Measurements from ENCODE around the gene GYG1. TPM values are rescaled to one million over a fixed set of nuclear protein-coding genes. Genes with fewer than 3 reads are reported as not detected.

GYG1 gene
- total RNA-seq, 1 donor from 2014 or later = 48.1 TPM

- H3K4me3 Mint-ChIP-seq (ENCODE audit: unreplicated experiment) = no peak overlapping the region
- TF ChIP-seq, protein P1, sequence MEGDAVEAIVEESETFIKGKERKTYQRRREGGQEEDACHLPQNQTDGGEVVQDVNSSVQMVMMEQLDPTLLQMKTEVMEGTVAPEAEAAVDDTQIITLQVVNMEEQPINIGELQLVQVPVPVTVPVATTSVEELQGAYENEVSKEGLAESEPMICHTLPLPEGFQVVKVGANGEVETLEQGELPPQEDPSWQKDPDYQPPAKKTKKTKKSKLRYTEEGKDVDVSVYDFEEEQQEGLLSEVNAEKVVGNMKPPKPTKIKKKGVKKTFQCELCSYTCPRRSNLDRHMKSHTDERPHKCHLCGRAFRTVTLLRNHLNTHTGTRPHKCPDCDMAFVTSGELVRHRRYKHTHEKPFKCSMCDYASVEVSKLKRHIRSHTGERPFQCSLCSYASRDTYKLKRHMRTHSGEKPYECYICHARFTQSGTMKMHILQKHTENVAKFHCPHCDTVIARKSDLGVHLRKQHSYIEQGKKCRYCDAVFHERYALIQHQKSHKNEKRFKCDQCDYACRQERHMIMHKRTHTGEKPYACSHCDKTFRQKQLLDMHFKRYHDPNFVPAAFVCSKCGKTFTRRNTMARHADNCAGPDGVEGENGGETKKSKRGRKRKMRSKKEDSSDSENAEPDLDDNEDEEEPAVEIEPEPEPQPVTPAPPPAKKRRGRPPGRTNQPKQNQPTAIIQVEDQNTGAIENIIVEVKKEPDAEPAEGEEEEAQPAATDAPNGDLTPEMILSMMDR (IDR thresholded peaks at IDR 0.05) = no peak
- H3K9me3 Mint-ChIP-seq (ENCODE audit: low read depth) = no peaks in the 10 kb centered on the region
- no peak for DNase-seq (ENCODE audit: low spot score)
- H3K36me3 Mint-ChIP-seq (ENCODE audit: low read depth) = peaks cover 25% of the 10 kb centered on the region
- H3K4me1 Mint-ChIP-seq (ENCODE audit: low read depth) = peaks cover 15% of the 10 kb centered on the region
- H3K27ac Mint-ChIP-seq (ENCODE audit: unreplicated experiment) = peak overlapping the region; percentile 51
- H3K27me3 Mint-ChIP-seq (ENCODE audit: low read depth) = no peaks in the 10 kb centered on the region
Measured at GRCh38 chr3:148998715-148999423, 7.5 kb downstream of the GYG1 start.

GRCh38 chr3:148999806-149000205 is 8.5 kb downstream of the GYG1 start:
- no peak for DNase-seq (ENCODE audit: low spot score)
- peaks cover 19% of the 10 kb centered on the region for H3K4me1 Mint-ChIP-seq (ENCODE audit: low read depth)
- no peaks in the 10 kb centered on the region for H3K9me3 Mint-ChIP-seq (ENCODE audit: low read depth)
- H3K27me3 Mint-ChIP-seq (ENCODE audit: low read depth) = no peaks in the 10 kb centered on the region
- TF ChIP-seq, protein P1 (IDR thresholded peaks at IDR 0.05) = no peak
- H3K4me3 Mint-ChIP-seq (ENCODE audit: unreplicated experiment) = no peak overlapping the region
- peak overlapping the region; percentile 2 for H3K27ac Mint-ChIP-seq (ENCODE audit: unreplicated experiment)
- H3K36me3 Mint-ChIP-seq (ENCODE audit: low read depth) = peaks cover 25% of the 10 kb centered on the region

DNA sequence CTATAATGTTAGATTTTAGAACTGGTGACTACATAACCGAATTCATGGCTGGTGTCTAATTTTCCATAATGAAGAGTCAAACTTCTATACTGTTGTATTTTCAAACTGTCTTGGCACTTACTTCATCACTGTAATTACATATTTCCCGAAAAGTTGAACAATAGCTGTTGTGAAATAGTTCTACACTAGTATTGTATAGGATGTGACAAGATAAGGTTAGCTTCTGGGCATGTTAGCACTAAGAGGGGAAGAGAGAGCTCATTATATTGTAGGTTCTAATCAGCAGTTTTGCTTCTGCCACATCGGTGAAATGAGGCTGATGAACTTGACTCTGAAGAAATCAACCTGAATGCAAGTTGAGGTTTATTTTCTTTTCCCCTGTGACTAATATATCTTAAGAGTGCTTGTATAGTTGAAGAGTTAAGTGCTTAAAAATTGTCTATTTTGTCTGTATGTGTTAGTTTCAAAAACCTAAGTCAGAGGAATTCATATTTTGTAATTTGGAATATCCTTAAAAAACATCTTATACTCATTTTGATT is 8.9 kb downstream of the GYG1 start:
- H3K36me3 Mint-ChIP-seq (ENCODE audit: low read depth) = peaks cover 24% of the 10 kb centered on the region
- H3K4me1 Mint-ChIP-seq (ENCODE audit: low read depth) = peaks cover 20% of the 10 kb centered on the region
- no peak overlapping the region for H3K27ac Mint-ChIP-seq (ENCODE audit: unreplicated experiment)
- no peak overlapping the region for H3K4me3 Mint-ChIP-seq (ENCODE audit: unreplicated experiment)
- TF ChIP-seq, protein P1 (IDR thresholded peaks at IDR 0.05) = no peak
- H3K27me3 Mint-ChIP-seq (ENCODE audit: low read depth) = no peaks in the 10 kb centered on the region
- H3K9me3 Mint-ChIP-seq (ENCODE audit: low read depth) = no peaks in the 10 kb centered on the region
- no peak for DNase-seq (ENCODE audit: low spot score)

- TF ChIP-seq, protein P1 (IDR thresholded peaks at IDR 0.05) = no peak
- H3K27me3 Mint-ChIP-seq (ENCODE audit: low read depth) = no peaks in the 10 kb centered on the region
- peaks cover 26% of the 10 kb centered on the region for H3K4me1 Mint-ChIP-seq (ENCODE audit: low read depth)
- no peak overlapping the region for H3K27ac Mint-ChIP-seq (ENCODE audit: unreplicated experiment)
- DNase-seq (ENCODE audit: low spot score) = no peak
- H3K4me3 Mint-ChIP-seq (ENCODE audit: unreplicated experiment) = no peak overlapping the region
- peaks cover 12% of the 10 kb centered on the region for H3K36me3 Mint-ChIP-seq (ENCODE audit: low read depth)
- H3K9me3 Mint-ChIP-seq (ENCODE audit: low read depth) = no peaks in the 10 kb centered on the region
Measured at GRCh38 chr3:149001727-149002126, 10.4 kb downstream of the GYG1 start.

DNA sequence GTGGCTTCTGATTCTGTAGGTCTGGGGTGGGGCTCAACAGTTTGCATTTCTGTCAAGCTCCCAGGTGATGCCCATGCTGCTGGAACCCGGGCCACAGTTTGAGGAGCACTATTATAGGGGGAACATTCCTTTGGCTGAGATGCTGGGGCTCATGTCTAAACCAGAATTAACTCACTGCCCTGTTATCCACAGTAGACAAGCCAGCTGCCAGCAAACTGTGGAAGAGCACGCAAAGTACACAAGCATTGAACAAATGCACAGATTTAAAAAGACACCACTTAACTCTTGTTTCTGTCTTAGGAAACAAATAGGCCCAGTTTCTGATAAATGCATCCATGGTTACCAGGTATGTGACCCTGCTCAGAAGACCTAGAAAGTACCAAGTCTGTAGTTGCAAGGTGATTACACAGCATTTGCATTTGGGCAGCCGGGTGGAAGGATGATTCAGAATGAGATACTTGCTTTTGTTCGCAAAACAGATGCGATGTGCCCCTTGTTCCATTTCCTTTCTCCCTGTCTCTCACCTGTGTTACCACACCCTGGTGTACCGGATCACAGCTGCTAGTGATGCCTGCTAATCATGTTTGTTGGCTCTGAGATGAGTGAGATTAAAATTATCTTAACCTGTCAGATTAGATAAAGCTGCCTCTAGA is 12.4 kb downstream of the GYG1 start:
- Mint-ChIP-seq H3K27me3 (ENCODE audit: low read depth) (no peaks in the 10 kb centered on the region), H3K36me3 (ENCODE audit: low read depth) (peaks cover 25% of the 10 kb centered on the region), H3K9me3 (ENCODE audit: low read depth) (no peaks in the 10 kb centered on the region), H3K27ac (ENCODE audit: unreplicated experiment) (no peak overlapping the region), H3K4me1 (ENCODE audit: low read depth) (peaks cover 22% of the 10 kb centered on the region), H3K4me3 (ENCODE audit: unreplicated experiment) (no peak overlapping the region)
- DNase-seq (ENCODE audit: low spot score) = no peak
- TF ChIP-seq, protein P1 (IDR thresholded peaks at IDR 0.05) = no peak

All from chondrocyte (in vitro differentiated cells).